OCI-LY7 (cell line): ENCODE results near the gene VAC14. TPM values are rescaled to one million over a fixed set of nuclear protein-coding genes. Genes with fewer than 3 reads are reported as not detected.

Source experiments
- BruUV-seq: library from RNA; stranded (reverse); fragments of 400-500 nt; replicated peaks from 2 replicates; lab custom pipeline; 2021; lab: Mats Ljungman, UMichigan
- CTCF ChIA-PET: fragments of 300-600 bp; sonication (Branson Sonifier 250); formaldehyde crosslinking; loops from one replicate; lab custom pipeline; 2022; ENCODE audit warnings: antibody characterized with exemption; ENCODE audit not compliant: unreplicated experiment; lab: Charles Lee
- POLR2A ChIA-PET: fragments of 300-600 bp; sonication (Branson Sonifier 250); formaldehyde crosslinking; loops from one replicate; lab custom pipeline; 2022; ENCODE audit warnings: antibody characterized with exemption; lab: Charles Lee
- DNase-seq: peaks from one replicate; pipeline ENCODE4 v3.0.0-alpha.2; 2015; ENCODE audit warnings: low spot score
- H2AFZ ChIP-seq: fragments of 200-600 bp; sonication (generic), shearing (Covaris generic); 2 replicates; pipeline ENCODE4 v1.6.1; 2014; ENCODE audit warnings: mild to moderate bottlenecking, antibody characterized with exemption, low read length, moderate library complexity
- H3K27ac ChIP-seq: fragments of 200-600 bp; sonication (generic); 2 replicates; pipeline ENCODE4 v1.5.1; 2014; ENCODE audit warnings: mixed run types, low read depth, mild to moderate bottlenecking, moderate library complexity, low read length, inconsistent platforms; ENCODE audit not compliant: poor library complexity, severe bottlenecking
- H3K36me3 ChIP-seq: fragments of 200-600 bp; sonication (generic); 2 replicates; pipeline ENCODE4 v1.6.1; 2014; ENCODE audit warnings: mild to moderate bottlenecking, antibody characterized with exemption, low read length, moderate library complexity, mixed read lengths; ENCODE audit not compliant: insufficient read depth
- H3K4me1 ChIP-seq: fragments of 200-600 bp; sonication (generic); 2 replicates; pipeline ENCODE4 v1.5.1; 2014; ENCODE audit warnings: mild to moderate bottlenecking, low read length; ENCODE audit not compliant: insufficient read depth, poor library complexity, severe bottlenecking
- H3K4me2 ChIP-seq: fragments of 200-600 bp; sonication (generic); 2 replicates; pipeline ENCODE4 v1.6.1; 2014; ENCODE audit warnings: mild to moderate bottlenecking, low read length
- H3K4me3 ChIP-seq: fragments of 200-600 bp; sonication (generic); 2 replicates; pipeline ENCODE4 v1.5.1; 2014; ENCODE audit warnings: mild to moderate bottlenecking, low read depth, low read length; ENCODE audit not compliant: poor library complexity, severe bottlenecking
- H3K79me2 ChIP-seq: fragments of 200-600 bp; sonication (generic); 2 replicates; pipeline ENCODE4 v1.6.1; 2016; ENCODE audit warnings: low read depth, mild to moderate bottlenecking, low read length, moderate library complexity, mixed read lengths; ENCODE audit not compliant: insufficient read depth
- H3K9me2 ChIP-seq: fragments of 200-600 bp; sonication (generic); 2 replicates; pipeline ENCODE4 v1.6.1; 2016; ENCODE audit warnings: mild to moderate bottlenecking, low read length, mixed read lengths; ENCODE audit not compliant: insufficient read depth
- H3K9me3 ChIP-seq: fragments of 200-600 bp; sonication (generic); 2 replicates; pipeline ENCODE4 v1.6.1; 2014; ENCODE audit warnings: mild to moderate bottlenecking, mixed run types, low read length, mixed read lengths
- H4K20me1 ChIP-seq: fragments of 200-600 bp; sonication (generic); 2 replicates; pipeline ENCODE4 v1.6.1; 2014; ENCODE audit warnings: mild to moderate bottlenecking, antibody characterized with exemption, low read length, moderate library complexity, mixed read lengths; ENCODE audit not compliant: insufficient read depth
- EZH2phosphoT487 ChIP-seq: fragments of 200-600 bp; sonication (generic); IDR thresholded peaks from 2 replicates; pipeline ENCODE4 v1.6.1; 2018; ENCODE audit warnings: low read depth, borderline replicate concordance, mild to moderate bottlenecking, mixed run types, antibody characterized with exemption, low read length, moderate library complexity, mixed read lengths
- intact Hi-C: fragments of 100-400 bp; cut with micrococcal nuclease; formaldehyde crosslinking; loops from one replicate; pipeline ENCODE4 v1.10.0; 2022; ENCODE audit not compliant: unreplicated experiment
- total RNA-seq, 2 experiments: library from RNA; depleted of rRNA in 1 of 2; stranded (reverse); fragments of >200 nt in 1 of 2; shearing (Covaris generic) in 1 of 2; gene quantifications; 2 replicates each; pipeline ENCODE4 v1.2.3, GENCODE V29; 2014 to 2022
- TF ChIP-seq, protein P1 (sequence below): fragments of 200-600 bp; sonication (generic); conservative IDR thresholded peaks from 2 replicates; pipeline ENCODE4 v1.5.1; 2014; ENCODE audit warnings: mild to moderate bottlenecking, antibody characterized with exemption, low read length, moderate library complexity, mixed read lengths

Gene VAC14
- total RNA-seq, 2 experiments from 2014 or later = 37.6 to 43.1 TPM

DNA sequence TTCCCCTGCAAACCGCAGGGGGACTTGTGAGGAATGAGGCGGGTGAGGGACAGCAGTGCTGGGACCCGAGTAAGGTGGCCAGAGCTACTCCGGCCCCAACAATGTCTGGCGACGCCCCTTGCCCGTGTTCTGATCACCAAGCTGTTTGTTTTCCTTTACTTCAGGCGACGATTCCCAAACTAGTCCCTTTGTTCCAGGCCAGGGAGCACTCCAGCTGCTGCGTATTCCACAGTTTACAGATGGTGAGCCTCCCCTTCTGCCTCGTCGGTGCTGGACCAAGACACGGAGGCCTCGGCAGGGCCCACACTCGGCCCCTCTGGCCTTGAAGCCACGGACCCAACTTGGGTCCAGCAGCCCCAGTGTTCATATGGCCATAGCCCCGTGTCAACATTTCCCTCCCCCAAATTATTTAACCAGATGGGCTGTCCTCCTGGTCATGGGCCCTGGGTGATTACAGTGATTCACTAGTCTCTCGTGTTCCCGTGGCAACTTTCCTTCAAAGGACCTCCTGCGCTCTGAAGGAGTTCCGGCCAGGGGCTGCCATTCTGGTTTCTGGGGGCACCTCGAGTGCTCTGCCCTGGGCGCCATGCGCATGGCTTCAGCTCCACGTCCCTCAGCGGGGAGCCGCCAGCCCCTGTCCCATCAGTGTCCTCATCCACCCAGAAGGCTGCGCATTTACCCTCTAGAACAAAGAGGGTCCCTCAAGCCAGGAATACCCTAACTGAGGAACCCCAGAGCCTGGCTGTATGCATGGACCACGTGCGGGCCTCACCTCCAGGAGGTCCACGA lies 90.3 kb downstream of the VAC14 start:
- no peaks in the 10 kb centered on the region for H3K9me3 ChIP-seq
- no peaks in the 10 kb centered on the region for H3K4me1 ChIP-seq
- ChIA-PET CTCF (no interaction called here), POLR2A (no interaction called here)
- no peaks in the 10 kb centered on the region for H3K36me3 ChIP-seq
- H3K79me2 ChIP-seq = no peaks in the 10 kb centered on the region
- no peak for TF ChIP-seq EZH2phosphoT487
- TF ChIP-seq, protein P1, sequence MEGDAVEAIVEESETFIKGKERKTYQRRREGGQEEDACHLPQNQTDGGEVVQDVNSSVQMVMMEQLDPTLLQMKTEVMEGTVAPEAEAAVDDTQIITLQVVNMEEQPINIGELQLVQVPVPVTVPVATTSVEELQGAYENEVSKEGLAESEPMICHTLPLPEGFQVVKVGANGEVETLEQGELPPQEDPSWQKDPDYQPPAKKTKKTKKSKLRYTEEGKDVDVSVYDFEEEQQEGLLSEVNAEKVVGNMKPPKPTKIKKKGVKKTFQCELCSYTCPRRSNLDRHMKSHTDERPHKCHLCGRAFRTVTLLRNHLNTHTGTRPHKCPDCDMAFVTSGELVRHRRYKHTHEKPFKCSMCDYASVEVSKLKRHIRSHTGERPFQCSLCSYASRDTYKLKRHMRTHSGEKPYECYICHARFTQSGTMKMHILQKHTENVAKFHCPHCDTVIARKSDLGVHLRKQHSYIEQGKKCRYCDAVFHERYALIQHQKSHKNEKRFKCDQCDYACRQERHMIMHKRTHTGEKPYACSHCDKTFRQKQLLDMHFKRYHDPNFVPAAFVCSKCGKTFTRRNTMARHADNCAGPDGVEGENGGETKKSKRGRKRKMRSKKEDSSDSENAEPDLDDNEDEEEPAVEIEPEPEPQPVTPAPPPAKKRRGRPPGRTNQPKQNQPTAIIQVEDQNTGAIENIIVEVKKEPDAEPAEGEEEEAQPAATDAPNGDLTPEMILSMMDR = no peak
- no TSS peak for BruUV-seq
- no peak overlapping the region for H3K4me2 ChIP-seq
- H4K20me1 ChIP-seq = no peaks in the 10 kb centered on the region
- H3K4me3 ChIP-seq = no peak overlapping the region
- intact Hi-C loops = no loop called here
- no peaks in the 10 kb centered on the region for H3K9me2 ChIP-seq
- DNase-seq = no peak
- no peak overlapping the region for H2AFZ ChIP-seq
- H3K27ac ChIP-seq = no peak overlapping the region

DNA sequence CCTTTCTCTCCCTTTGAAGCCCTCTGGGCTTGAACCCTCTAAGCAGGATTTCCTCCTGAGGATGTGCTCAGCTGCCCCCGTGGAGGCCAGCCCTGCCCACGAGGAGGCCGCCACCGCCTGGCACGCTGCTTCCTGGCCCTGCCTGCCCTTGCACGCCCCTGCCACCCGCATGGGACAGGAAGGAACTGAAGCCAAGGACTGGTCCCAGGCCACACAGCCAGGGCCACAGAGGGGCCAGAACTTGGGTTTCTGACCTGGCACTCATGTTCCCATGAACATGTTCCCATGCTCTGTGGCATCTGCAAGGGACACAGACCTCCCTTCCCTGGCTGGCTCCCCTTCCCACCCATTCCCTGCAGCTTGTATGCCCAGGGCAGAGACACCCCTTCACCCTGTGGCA lies 91.0 kb downstream of the VAC14 start:
- CTCF ChIA-PET = no interaction called here
- DNase-seq = no peak
- Histone ChIP-seq H3K9me2 (no peaks in the 10 kb centered on the region), H4K20me1 (no peaks in the 10 kb centered on the region), H3K27ac (no peak overlapping the region), H3K9me3 (no peaks in the 10 kb centered on the region), H3K36me3 (no peaks in the 10 kb centered on the region), H3K79me2 (no peaks in the 10 kb centered on the region), H3K4me1 (no peaks in the 10 kb centered on the region), H2AFZ (no peak overlapping the region), H3K4me3 (no peak overlapping the region), H3K4me2 (no peak overlapping the region)
- no TSS peak for BruUV-seq
- POLR2A ChIA-PET = no interaction called here
- intact Hi-C loops = no loop called here
- TF ChIP-seq, protein P1 = no peak
- TF ChIP-seq EZH2phosphoT487 = no peak

DNA sequence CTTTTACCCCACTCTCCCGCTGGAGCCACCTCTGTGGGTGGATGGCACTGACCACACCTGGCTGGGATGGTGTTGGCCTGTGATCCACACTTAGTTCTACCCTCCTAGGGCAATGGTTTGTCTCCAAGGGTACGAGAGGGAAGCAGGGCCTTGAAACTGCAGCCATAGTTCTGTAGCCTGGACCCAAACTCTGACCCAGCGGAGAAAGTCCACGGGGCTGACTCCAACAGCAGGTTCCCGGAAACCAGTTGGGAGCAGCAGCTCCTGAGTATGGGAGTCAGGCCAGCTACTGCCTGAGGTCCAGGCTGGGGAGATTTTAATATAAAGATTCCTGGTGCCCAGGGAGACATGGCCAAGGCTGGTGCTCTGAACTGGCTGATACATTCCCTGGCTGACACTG lies 91.5 kb downstream of the VAC14 start:
- no peaks in the 10 kb centered on the region for H3K9me2 ChIP-seq
- intact Hi-C loops = no loop called here
- no peak for TF ChIP-seq EZH2phosphoT487
- TF ChIP-seq, protein P1 = no peak
- no peak overlapping the region for H3K27ac ChIP-seq
- no peaks in the 10 kb centered on the region for H4K20me1 ChIP-seq
- H3K36me3 ChIP-seq = no peaks in the 10 kb centered on the region
- no peaks in the 10 kb centered on the region for H3K79me2 ChIP-seq
- ChIA-PET POLR2A (no interaction called here), CTCF (no interaction called here)
- no TSS peak for BruUV-seq
- DNase-seq = no peak
- H3K4me3 ChIP-seq = no peak overlapping the region
- no peak overlapping the region for H3K4me2 ChIP-seq
- H3K9me3 ChIP-seq = no peaks in the 10 kb centered on the region
- H2AFZ ChIP-seq = no peak overlapping the region
- no peaks in the 10 kb centered on the region for H3K4me1 ChIP-seq
